ENCODE measurements around the gene RRAGA.
"Not testable (repeated sequence)": the region's sequence is repeated elsewhere in the genome, so short reads cannot be mapped to it uniquely, and the experiment has no call there.

Gene RRAGA

DNA sequence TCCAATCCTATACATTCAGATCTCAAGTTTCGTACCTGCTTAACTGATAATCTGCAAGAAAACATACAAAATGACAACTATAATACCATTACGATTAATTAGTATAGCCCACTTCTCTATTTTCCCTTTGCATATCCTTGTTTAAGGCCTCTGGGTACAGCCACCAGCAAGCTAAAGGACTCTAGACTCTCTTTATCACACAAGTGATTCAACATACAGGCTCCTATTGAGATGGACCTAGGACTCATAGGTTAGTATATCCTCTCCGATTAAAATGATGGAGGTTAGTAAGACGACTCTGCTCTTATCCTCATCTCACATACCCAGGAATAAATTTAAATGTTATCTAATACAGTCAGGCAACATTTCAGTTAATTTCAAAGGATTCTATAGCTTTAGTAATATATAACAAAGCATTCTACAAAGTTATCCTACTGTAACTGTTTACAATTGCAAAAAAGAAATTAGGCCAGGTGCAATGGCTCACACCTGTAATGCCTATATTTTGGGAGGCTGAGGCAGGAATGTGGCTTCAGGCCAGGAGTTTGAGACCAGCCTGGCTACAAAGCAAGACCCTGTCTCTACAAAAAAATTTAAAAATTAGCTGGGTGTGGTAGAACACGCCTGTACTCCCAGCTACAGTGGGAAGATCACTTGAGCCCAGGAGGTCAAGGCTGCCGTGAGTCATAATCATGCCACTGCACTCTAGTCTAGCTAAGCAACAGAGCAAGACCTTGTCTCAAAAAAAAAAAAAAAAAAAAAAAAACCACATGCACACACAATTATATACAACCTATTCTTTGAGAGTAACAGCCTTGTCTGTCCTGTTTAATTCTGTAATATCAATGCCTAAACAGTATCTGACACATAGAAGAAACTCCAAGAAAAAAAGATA lies 38.1 kb downstream of the RRAGA start:
- DNase-seq: no peak

DNA sequence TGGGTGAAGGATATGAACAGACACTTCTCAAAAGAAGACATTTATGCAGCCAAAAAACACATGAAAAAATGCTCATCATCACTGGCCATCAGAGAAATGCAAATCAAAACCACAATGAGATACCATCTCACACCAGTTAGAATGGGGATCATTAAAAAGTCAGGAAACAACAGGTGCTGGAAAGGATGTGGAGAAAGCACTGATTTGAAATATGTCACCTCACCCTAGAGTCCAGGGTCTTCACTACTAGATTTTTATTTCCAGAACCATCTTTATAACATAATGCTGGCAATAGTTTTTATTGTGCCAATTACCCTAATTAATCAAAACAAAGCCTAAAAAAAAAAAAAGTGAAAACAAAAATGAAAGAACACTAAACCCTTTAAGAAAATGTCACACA lies 48.2 kb downstream of the RRAGA start:
- DNase-seq: not testable (repeated sequence)
